Measurements from ENCODE around the gene DGCR2. TPM values are rescaled to one million over a fixed set of nuclear protein-coding genes. Genes with fewer than 3 reads are reported as not detected.
"Not testable (repeated sequence)": the region's sequence is repeated elsewhere in the genome, so short reads cannot be mapped to it uniquely, and the experiment has no call there.

Gene DGCR2
- total RNA-seq, 4 donors from 2014 or later: 29.5 to 62.4 (median 30.5) TPM

GRCh38 chr22:19001204-19001603 lies 121.0 kb downstream of the DGCR2 start:
- TF ChIP-seq CTCF (IDR thresholded peaks at IDR 0.05): no peak
- ATAC-seq (ENCODE audit: low FRiP score) (no peak), DNase-seq (ENCODE audit: low spot score) (no peak)

- not testable (repeated sequence) for DNase-seq (ENCODE audit: low spot score); ATAC-seq (ENCODE audit: low FRiP score)
Measured at GRCh38 chr22:19000106-19000505, 122.1 kb downstream of the DGCR2 start.

GRCh38 chr22:18999416-18999815 lies 122.8 kb downstream of the DGCR2 start:
- TF ChIP-seq CTCF (IDR thresholded peaks at IDR 0.05): no peak
- no peak for ATAC-seq (ENCODE audit: low FRiP score)
- DNase-seq (ENCODE audit: low spot score): no peak

GRCh38 chr22:18999008-18999407 lies 123.2 kb downstream of the DGCR2 start:
- no peak for DNase-seq (ENCODE audit: low spot score)
- no peak for TF ChIP-seq CTCF (IDR thresholded peaks at IDR 0.05)
- ATAC-seq (ENCODE audit: low FRiP score): no peak

- DNase-seq (ENCODE audit: low spot score) (no peak), ATAC-seq (ENCODE audit: low FRiP score) (no peak)
- no peak for TF ChIP-seq CTCF (IDR thresholded peaks at IDR 0.05)
Measured at GRCh38 chr22:18997925-18998315, 124.3 kb downstream of the DGCR2 start.

GRCh38 chr22:18997306-18997924 lies 124.8 kb downstream of the DGCR2 start:
- no peak for ATAC-seq (ENCODE audit: low FRiP score)
- no peak for TF ChIP-seq CTCF (IDR thresholded peaks at IDR 0.05)
- no peak for DNase-seq (ENCODE audit: low spot score)

GRCh38 chr22:18996376-18996900 lies 125.8 kb downstream of the DGCR2 start:
- ATAC-seq (ENCODE audit: low FRiP score) (no peak), DNase-seq (ENCODE audit: low spot score) (no peak)
- TF ChIP-seq CTCF (IDR thresholded peaks at IDR 0.05): no peak

All from omental fat pad (tissue), 4 donors.